Measurements from ENCODE around the gene GPANK1.

The GPANK1 gene

GRCh38 chr6:31661262-31662123 lies 3.3 kb downstream of the GPANK1 start:
- DNase-seq, result no peak

- peak; percentile 85 for DNase-seq
Measured at GRCh38 chr6:31660381-31661261, 4.2 kb downstream of the GPANK1 start, which contains the start of gene C6orf47. Gene C6orf47 (minus strand): TSS chr6:31660778. CDS start chr6:31659947, 831 bp downstream.

GRCh38 chr6:31659649-31660380 lies 5.0 kb downstream of the GPANK1 start:
- peak; percentile 48 for DNase-seq

- no peak for DNase-seq
Measured at GRCh38 chr6:31658983-31659648, 5.7 kb downstream of the GPANK1 start.

GRCh38 chr6:31658158-31658688 lies 6.6 kb downstream of the GPANK1 start:
- DNase-seq, result no peak

GRCh38 chr6:31657406-31658157 lies 7.2 kb downstream of the GPANK1 start:
- peak; percentile 50 for DNase-seq

GRCh38 chr6:31655349-31656237 lies 9.2 kb downstream of the GPANK1 start, which contains the start of gene APOM:
Gene APOM (plus strand): TSS chr6:31655894. CDS start chr6:31655967, 73 bp downstream.
- no peak for DNase-seq

- DNase-seq, result no peak
Measured at GRCh38 chr6:31654574-31655348, 10.0 kb downstream of the GPANK1 start.

GRCh38 chr6:31652925-31653724 lies 11.7 kb downstream of the GPANK1 start:
- DNase-seq, result peak; percentile 92

GRCh38 chr6:31651602-31652191 lies 13.1 kb downstream of the GPANK1 start:
- peak; percentile 73 for DNase-seq

- DNase-seq, result no peak
Measured at GRCh38 chr6:31645325-31645724, 19.5 kb downstream of the GPANK1 start.

GRCh38 chr6:31643818-31644454 lies 20.9 kb downstream of the GPANK1 start:
- DNase-seq, result no peak

- DNase-seq, result no peak
Measured at GRCh38 chr6:31642798-31643570, 21.8 kb downstream of the GPANK1 start.

- DNase-seq, result no peak
Measured at GRCh38 chr6:31641370-31641769, 23.4 kb downstream of the GPANK1 start.

- DNase-seq, result no peak
Measured at GRCh38 chr6:31640612-31641011, 24.2 kb downstream of the GPANK1 start.

- DNase-seq, result no peak
Measured at GRCh38 chr6:31639449-31639861, 25.3 kb downstream of the GPANK1 start.

- no peak for DNase-seq
Measured at GRCh38 chr6:31639043-31639442, 25.8 kb downstream of the GPANK1 start.
